D721Med (cell line): ENCODE measurements around the gene TAS2R30.
"Not testable (repeated sequence)": the region's sequence is repeated elsewhere in the genome, so short reads cannot be mapped to it uniquely, and the experiment has no call there.

Experiments used
- DNase-seq: peaks from one replicate; pipeline ENCODE4 v3.0.0; 2011; ENCODE audit warnings: low spot score; ENCODE audit not compliant: insufficient read length
- FAIRE-seq: peaks from 2 replicates; lab custom pipeline; 2011; peaks lifted over from hg19 to GRCh38; lab: Jason Lieb, UNC
- CTCF ChIP-seq: IDR thresholded peaks from 2 replicates; pipeline ENCODE4 v1.5.1; 2012; ENCODE audit warnings: mild to moderate bottlenecking, control low read depth; ENCODE audit not compliant: insufficient read depth; ENCODE audit errors: missing control alignments

The TAS2R30 gene

GRCh38 chr12:11105546-11105945 lies 28.9 kb downstream of the TAS2R30 start:
- no peak for TF ChIP-seq CTCF
- FAIRE-seq, result no peak
- DNase-seq, result no peak

GRCh38 chr12:11094910-11095309 lies 39.5 kb downstream of the TAS2R30 start:
- peak; percentile 89 for FAIRE-seq
- not testable (repeated sequence) for DNase-seq

- FAIRE-seq (no peak), DNase-seq (no peak)
- TF ChIP-seq CTCF, result no peak
These were observed 42.3 kb downstream of the TAS2R30 start, which contains the start of gene TAS2R43 for GRCh38 chr12:11092128-11092527. Gene TAS2R43, minus strand, starts transcription at chr12:11092313. Its CDS starts 84 bp downstream, at chr12:11092229.

- no peak for DNase-seq
- no peak for FAIRE-seq
- TF ChIP-seq CTCF, result no peak
These were observed 45.2 kb downstream of the TAS2R30 start for GRCh38 chr12:11089246-11089645.

GRCh38 chr12:11085419-11085818 lies 49.0 kb downstream of the TAS2R30 start:
- TF ChIP-seq CTCF, result no peak
- no peak for FAIRE-seq

More at GRCh38 chr12:11085419-11085818, 49.0 kb downstream of the TAS2R30 start:
- DNase-seq, result no peak
